PC-3 (cell line): Measurements from ENCODE around the gene NFIL3.

ENCODE experiments used
- EZH2 ChIP-seq: fragments of 300-600 bp; sonication (generic); IDR thresholded peaks from one replicate; pipeline ENCODE4 v1.6.1; 2017; ENCODE audit warnings: antibody characterized with exemption, mild to moderate bottlenecking, low read length; ENCODE audit not compliant: unreplicated experiment
- EZH2phosphoT487 ChIP-seq: fragments of 300-600 bp; sonication (generic); IDR thresholded peaks from 2 replicates; pipeline ENCODE4 v1.6.1; 2018; ENCODE audit warnings: mild to moderate bottlenecking, antibody characterized with exemption, low read length, borderline replicate concordance
- TF ChIP-seq, protein P1 (sequence below): fragments of 300-600 bp; sonication (generic); conservative IDR thresholded peaks from 2 replicates; pipeline ENCODE4 v1.5.1; 2017; ENCODE audit warnings: antibody characterized with exemption, low read depth, mild to moderate bottlenecking, low read length

GRCh38 chr9:91418215-91418610 is 5.4 kb downstream of the NFIL3 start:
- no peak for TF ChIP-seq EZH2
- TF ChIP-seq, protein P1, sequence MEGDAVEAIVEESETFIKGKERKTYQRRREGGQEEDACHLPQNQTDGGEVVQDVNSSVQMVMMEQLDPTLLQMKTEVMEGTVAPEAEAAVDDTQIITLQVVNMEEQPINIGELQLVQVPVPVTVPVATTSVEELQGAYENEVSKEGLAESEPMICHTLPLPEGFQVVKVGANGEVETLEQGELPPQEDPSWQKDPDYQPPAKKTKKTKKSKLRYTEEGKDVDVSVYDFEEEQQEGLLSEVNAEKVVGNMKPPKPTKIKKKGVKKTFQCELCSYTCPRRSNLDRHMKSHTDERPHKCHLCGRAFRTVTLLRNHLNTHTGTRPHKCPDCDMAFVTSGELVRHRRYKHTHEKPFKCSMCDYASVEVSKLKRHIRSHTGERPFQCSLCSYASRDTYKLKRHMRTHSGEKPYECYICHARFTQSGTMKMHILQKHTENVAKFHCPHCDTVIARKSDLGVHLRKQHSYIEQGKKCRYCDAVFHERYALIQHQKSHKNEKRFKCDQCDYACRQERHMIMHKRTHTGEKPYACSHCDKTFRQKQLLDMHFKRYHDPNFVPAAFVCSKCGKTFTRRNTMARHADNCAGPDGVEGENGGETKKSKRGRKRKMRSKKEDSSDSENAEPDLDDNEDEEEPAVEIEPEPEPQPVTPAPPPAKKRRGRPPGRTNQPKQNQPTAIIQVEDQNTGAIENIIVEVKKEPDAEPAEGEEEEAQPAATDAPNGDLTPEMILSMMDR, result no peak
- TF ChIP-seq EZH2phosphoT487, result no peak
